HG03432 (cell line): ENCODE results near the gene SKAP1.
"Not testable (repeated sequence)": the region's sequence is repeated elsewhere in the genome, so short reads cannot be mapped to it uniquely, and the experiment has no call there.

ENCODE experiments used
- ATAC-seq: cut with Tn5 transposase; IDR thresholded peaks from one replicate; pipeline ENCODE4 v1.9.1; 2021; ENCODE audit warnings: mild to moderate bottlenecking, moderate library complexity; ENCODE audit not compliant: unreplicated experiment

The SKAP1 gene

DNA sequence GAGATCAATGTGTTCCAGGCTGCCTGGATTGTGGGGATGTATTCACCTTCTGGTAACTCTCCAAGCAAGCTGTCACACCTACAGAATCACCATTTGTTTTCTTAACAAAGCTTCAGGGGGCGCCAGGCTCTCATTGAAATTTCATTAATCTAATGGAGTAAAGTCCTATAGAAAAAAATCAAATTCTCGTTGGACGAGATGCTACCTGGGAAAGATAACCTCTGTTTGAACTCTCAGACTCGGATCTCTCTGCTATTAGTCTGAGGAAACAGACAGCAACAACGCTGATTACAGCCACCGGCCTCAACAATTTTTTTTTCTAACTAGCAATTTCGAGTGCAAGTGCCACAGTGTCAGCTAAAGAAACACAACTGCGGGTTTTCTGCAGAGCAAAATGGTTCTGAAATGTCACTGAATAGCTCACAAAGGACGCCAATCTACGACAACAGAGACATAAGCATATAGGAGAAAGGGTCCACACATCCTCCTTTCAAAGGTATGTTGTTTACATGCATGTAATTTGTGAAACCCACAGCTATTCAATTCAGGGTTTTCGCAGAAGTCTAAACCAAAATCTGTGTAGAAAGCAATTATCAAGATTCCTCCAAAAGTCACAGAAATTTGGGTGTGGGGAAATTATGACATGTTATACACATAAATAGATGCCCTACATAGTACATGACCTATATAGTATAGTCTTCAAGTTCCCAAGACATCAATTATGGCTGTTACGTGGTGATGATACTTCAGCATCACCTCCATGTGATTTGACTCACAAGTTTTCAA, 135.8 kb downstream of the SKAP1 start:
- ATAC-seq: no peak

DNA sequence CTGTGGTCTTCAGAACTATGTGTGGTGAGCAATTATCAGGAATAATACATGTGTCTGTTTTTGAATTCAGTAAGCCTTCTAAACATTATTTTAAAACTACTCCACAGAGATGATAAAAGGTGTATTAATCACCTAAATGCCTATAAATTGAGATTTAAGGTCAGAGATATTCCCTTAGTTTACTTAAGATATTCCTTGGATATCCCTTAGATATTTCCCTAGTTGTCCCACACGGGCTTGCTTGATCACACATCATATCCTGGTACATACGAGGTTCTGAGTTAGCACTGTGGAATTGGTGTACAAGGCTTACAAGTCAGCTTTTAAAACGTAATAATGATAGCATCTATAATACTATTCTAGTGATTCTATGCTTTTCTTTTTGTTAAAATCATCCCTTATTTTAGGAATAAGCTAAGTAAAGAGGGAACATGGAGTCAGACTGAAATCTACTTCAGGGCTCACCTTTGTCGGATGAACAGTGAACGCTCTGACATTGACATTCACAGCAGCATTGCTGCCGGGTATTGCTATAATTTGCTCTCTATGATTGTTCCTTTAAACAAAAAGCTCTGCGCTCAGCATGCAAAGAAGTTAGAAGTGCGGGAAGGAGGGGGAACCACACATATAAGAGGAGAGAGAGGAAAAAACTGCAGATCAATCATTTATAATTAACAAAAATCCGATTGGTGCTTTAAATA, 136.5 kb downstream of the SKAP1 start:
- no peak for ATAC-seq

DNA sequence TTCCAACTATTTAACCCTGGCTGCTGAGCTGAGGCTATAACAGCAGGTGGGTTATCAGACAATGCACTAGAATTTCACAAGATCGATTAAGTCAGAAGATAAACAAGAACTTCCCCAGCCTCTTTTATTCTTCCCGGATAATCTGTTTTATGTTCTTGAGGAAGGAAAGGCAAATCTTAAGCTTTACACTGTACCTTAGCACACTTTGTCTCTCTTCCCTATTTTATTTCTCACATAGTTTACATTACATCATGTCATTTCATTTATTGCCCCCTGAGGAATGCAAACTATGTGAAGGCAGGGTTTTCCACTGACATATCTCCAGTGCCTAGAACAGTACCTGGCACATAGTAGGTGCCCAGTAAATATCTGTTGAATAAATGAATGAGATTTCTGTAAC, 139.6 kb downstream of the SKAP1 start:
- no peak for ATAC-seq

DNA sequence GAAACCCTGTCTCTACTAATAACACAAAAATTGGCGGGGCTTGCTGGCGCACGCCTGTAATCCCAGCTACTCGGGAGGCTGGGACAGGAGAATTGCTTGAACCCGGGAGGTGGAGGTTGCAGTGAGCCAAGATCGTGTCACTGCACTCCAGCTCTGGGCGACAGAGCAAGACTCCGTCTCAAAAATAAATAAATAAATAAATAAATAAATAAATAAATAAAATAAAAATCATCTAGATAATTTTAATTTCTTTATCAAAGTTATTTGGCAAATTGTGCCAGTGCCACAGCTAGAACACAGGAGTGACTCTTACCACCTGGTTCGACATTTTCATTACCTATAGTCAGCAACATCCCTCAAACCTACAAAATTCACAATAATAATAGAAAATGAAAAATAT, 143.1 kb downstream of the SKAP1 start:
- not testable (repeated sequence) for ATAC-seq

DNA sequence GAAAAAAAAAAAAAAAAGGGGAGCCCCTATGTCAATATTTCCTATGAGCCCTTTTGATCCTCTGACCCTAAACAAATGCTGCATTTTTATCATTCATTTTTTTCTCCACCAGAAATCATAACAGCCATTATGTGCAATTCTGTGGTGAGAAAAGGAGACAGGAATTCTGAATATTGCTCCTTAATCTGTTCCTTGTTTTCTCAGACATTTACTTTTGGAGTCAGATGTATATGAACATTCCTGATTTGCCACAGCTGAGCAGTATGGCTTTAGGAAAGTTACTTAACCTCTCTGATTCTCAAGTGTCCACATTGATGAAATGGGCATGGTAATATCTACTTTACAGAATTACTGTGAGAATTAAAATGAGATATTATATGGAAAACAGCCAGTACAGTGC, 144.4 kb downstream of the SKAP1 start:
- ATAC-seq: no peak

DNA sequence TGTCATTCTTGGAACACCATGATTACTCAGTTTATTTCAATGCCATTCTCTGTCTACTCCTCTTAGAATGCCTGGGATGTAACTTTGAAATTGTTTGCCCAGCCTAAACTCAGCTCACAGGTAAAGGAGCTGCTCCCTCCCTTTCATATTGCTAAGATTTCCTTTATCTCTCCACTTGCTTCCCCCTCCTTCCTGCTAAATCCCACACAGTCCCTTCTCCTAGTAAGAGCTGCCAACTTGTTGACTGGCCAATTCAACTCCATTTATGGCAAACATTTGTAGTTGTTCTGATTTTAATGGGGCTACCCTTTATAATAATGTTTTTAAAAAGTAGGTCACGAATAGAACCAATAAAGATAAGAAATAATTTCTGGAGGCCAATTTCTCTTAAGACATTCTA, 146.1 kb downstream of the SKAP1 start:
- no peak for ATAC-seq

DNA sequence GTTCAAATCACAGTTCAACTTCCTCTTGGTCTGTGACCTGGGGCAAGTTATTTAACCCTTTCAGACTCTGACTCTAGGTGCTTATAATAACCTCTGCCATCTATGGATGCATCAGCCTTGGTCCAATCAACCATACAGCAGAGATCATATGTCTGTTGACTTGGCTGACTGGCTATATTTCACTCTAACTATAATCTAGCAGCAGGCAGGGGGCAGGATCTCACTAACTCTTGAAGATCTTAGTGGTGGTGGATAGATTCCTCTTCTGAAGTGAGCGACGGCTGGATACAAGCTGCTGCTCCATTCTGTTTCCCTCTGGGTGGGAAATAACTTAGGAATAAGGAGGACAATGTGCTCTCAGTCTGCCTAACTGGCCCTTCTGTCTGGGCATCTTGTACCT, 146.6 kb downstream of the SKAP1 start:
- ATAC-seq: no peak

DNA sequence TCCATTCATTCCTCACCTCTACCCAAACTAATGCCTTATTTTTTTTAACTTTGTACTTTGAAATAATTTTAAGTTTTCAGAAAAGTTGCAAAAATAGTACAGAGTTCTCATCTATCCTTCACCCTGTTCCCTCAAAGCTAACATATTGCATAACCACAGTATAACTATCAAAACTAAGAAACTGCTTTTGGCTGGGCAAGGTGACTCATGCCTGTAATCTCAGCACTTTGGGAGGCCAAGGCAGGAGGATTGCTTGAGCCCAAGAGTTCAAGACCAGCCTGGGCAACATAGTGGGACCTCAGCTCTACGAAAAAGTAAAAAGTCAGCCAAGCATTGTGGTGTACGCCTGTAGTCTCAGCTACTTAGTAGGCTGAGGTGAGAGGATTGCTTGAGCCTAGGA, 147.7 kb downstream of the SKAP1 start:
- ATAC-seq: no peak

DNA sequence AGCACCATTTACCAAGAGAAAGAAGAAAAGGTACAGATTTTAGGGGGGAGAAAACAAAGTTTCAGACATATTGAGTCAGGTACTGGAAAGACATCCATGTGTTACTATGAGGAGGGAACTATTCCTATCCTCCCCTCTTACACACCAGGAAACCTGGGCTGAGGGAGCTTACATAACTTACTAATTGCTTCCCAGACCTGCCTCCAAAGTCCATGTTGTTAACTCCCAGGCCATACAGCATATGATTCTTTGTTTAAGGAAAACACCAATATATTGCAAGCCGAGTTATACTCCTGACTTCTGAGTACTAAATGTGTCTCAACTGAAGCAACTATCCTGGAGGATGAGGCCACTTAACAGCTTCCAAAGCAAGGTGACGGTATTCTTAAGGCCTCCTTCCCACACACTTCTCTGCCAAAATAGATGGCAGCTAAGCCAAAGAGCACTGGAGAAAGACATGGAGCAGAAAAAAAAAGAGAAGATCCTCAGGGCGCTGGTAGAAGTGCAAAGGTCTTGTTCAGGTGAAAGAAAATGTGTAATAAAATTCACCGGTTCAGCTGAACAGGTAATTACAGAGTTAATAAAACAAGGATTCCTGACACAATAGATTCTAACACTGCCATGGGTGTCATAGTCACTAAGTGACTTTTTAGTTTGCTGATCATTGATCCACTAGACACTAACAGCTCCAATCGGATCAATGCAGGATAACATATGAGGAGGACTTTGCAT, 151.1 kb downstream of the SKAP1 start:
- no peak for ATAC-seq

DNA sequence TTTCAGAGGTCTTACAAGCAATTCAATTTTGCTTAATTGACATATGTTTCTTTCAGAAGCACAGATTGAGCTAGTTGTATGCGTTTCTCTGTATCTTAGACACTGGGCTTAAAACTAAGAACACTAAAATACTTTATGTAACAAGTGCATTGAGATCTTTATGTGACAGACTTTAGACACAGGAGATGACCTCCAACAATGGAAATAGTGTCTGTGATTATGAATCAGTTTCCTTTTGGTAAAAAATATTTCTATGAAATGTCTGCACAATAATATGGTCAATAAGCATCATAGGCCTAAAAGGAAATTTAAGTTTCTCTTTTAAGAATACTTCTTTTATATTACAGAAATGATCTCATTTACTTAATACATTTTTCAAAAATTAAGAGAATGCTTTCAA, 153.2 kb downstream of the SKAP1 start:
- ATAC-seq: no peak

DNA sequence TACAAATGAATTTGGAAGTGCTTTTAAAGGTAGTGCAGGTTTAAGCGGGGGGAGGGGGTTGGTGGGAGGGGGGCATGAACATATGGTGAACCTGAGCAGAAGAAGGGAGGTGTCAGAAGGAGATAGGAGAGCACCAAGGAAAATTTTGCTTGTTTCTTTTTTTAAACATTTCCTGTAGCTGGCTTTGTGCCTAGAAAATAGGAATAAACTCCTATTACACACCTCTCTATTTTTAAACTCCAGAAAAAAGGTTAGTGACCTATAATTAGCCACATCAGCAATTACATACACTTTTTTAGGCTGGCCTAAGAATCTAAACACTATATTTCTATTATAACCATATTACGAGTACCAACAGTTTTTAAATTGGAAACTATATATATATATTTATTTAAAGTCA, 159.1 kb downstream of the SKAP1 start:
- ATAC-seq: no peak

DNA sequence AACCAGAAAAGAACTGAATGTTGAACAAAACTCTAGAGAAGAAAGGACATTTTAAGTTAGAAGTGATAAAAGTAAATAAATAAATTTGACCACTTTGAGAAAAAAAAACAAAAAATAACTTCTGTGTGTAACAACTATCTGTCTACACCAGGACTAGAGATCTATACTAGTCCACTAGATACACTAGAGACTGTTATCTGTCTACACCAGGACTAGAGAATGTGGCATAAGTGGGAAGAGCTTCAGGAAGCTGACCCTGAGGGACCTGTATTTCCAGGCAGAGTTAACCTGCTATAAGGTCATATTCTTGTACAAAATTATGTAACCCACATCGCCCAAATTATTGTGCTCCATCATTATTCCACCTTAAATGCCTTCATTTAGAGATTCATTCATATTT, 160.8 kb downstream of the SKAP1 start:
- no peak for ATAC-seq

DNA sequence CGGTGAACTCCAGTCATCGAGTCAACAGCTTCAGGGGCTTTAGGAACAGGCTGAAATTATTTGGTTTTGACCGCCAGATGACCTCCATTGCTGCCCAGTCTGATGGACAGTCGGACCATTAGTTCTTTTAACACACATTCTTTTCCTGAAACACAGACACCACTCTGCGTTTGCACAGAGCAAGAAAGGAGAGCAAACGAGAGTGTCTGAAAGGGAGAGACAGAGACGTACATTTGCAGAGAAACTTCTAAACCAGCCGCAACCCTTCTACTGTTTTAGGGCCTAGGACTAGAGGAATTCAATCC, 166.3 kb downstream of the SKAP1 start:
- ATAC-seq: no peak

DNA sequence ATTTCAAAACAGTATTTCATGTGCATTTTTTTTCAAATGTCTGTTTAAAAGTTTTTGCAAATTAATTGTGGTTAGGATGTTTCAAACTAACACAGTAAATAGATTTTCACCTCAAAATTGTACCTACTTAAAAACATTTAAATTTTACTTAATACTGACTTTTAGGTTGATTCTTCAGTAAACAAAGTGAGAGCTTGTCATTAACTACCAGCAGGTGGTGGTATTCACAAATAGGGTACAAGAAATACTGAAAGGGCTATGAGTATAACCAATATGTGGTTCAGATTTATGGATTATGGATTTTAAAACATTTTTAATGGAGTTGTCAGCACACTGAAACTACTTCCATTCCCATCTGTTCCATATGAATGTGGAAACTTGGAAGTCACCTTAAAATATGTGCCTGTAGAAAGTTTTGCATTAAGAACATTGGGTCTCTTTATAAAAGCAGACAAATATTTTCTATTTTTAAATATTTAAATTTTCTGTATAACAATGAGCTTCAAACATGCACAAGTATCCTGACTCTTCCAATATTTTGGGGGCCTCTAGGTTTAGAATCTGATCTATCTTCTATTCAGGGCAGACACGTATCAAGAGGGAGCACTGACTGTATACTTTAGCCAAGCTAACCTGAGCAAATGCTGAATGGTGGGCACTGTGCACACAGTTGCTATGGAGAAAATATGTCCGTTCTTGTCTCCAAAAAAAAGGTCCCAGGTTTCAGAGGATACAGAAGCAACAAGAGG, 166.9 kb downstream of the SKAP1 start:
- no peak for ATAC-seq

DNA sequence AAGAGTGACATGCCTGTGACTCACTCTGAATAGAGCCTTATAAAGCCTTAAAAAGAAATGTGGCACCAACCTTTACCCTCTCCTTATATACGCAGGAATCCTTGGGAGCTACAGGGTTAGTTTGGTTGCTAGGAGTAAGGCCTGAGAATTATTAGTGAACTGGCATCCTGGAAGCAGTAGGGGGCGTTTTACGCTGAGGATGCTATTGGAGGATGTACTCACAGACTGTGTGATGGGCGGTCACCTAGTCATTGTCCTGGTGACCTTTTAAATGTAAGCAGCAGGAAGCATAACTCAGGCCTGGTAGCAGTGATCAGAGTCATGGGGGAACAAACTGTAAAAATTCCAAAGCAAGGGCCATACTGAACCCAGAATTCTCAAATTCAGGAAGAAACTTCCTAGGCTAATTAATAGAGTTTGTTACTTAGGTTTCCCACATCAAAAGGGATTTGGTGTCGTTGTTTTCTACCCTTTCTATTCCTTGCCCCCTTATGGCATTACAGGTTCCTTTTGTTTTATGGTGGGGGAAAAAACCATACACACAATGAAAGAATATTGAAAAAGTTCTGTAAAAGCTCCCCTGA, 168.6 kb downstream of the SKAP1 start:
- no peak for ATAC-seq

DNA sequence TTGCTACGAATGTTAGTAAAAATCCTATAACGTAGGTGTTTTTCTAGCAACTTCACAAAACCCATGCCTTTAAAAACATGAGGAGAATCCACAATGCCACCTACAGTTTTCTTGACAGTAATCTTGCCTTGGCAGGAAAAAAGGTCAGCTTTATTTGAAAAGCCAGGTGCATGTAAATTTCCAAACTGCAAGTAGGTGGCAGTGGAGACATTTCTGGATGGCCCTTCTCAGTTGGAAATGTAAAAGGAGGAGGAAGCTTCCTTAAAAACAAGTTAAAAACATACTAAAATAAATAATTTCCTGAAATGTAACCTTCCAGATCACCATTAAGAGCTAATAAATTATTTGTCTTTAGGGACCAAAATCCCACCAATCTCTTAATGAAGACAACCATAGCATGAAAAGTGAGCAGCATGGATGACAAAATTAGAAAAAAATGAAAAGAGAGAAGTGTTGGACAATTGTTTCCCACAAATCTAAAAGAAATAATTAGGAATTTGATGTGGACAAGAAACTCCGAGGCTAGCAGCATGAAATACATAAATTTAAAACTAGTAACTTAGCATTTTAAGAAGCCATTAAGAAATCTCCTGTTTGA, 170.2 kb downstream of the SKAP1 start:
- ATAC-seq: no peak

DNA sequence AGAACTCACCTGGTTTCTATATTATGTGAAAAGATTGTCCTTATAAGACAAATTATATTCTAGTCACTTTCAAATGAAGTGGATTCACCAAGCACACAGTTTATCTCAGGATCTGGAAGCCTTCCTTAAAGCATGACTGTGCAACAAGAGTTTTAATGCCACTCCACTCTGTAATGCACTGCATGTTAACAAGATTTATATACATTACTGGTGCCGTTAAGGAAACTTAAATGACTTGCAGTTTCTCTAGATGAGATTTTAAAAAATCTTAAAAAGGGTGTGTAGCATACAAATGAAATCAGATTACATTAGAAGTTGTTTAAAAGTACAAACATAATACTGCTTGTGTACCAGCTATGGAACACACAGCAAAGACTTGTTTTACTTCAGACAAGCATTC, 171.7 kb downstream of the SKAP1 start:
- no peak for ATAC-seq

DNA sequence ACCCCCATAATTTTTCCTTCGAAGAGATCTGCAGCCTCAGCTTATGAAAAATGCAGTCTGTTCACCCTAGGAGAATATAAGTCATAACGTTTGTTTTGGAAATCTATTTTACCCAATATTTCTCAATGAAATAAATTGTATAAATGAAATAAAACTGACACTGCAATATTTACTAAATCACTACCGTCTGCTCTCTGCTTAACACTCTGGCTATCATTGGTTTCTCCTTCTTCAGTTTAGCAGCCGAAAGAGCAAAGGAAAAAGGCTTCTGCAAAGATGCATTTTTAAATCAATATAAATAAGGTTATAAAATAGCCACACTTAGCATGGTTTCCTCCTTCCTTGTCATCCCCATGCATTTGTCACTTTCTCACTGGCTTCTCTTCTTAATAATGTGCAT, 174.3 kb downstream of the SKAP1 start:
- no peak for ATAC-seq

DNA sequence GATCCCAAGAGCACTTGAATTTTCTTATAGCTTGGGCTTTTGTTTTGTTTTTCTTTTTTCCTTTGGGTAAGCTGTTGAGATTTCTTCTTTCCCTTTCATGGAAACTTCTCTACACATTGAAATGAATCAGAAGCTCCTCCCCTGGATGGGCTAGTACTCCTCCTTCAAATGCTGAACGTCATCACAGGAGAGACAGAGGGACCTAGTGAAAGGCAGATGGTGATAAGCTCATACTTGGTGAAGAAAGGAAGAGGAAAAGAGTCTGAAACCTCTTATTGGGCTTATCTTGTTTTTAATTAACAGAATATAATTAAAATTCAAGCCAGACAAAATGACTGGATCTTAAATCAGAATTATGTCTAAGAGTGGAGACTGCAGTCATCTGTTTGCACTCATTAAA, 175.1 kb downstream of the SKAP1 start:
- ATAC-seq: no peak

DNA sequence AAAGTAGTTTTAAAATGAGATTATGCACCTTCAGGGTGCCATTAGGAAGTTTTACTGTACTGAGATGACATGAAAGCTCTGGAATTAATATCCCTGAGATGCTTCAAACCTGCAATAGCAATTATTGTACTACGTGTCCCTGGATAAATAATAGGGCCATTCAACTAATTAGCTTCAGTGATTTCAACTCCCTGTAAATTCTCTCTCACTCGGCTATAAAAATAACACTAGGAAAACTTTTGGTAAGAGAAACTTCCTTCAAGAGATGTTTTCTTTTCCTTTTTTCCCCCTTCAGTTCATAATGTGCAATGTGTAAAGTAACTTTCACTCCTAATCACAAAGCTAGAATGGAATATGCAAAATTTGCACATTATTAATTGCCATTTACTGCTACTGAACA, 176.0 kb downstream of the SKAP1 start:
- no peak for ATAC-seq

DNA sequence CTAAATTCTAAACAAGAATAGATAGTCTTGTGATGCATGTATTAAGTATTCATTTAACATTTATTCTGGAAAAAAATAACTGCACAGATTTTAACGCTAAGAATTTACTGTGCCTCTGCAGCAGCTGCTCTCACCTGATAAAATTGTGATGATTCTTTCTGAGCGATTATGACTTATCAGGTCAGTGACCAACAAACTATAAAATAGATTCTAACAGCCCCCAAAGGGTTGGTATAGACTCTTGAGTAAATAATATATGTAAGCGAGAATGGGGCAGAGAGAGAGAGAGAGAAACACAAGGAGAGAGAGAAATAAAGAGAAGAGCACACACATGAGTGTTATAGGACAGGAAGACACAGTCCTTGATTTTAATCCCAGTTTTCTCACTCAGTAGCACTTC, 178.1 kb downstream of the SKAP1 start:
- no peak for ATAC-seq
